ENCODE measurements around the gene BEX5. TPM values are rescaled to one million over a fixed set of nuclear protein-coding genes. Genes with fewer than 3 reads are reported as not detected.
"Not testable (repeated sequence)": the region's sequence is repeated elsewhere in the genome, so short reads cannot be mapped to it uniquely, and the experiment has no call there.

Gene BEX5
- total RNA-seq, 2 donors from 2014 or later: 3.3 to 4.7 TPM

GRCh38 chrX:102138064-102138463 lies 17.7 kb downstream of the BEX5 start:
- no peaks in the 10 kb centered on the region for H3K27me3 ChIP-seq
- H3K4me3 ChIP-seq: no peak overlapping the region
- no peaks in the 10 kb centered on the region for H3K9me3 ChIP-seq
- no peak for TF ChIP-seq CTCF (IDR thresholded peaks at IDR 0.05)
- no peak overlapping the region for H3K27ac ChIP-seq
- no peak for DNase-seq (ENCODE audit: low spot score)
- no peaks in the 10 kb centered on the region for H3K4me1 ChIP-seq
- no peaks in the 10 kb centered on the region for H3K36me3 ChIP-seq

GRCh38 chrX:102129473-102129872 lies 26.3 kb downstream of the BEX5 start:
- Histone ChIP-seq H3K27me3 (no peaks in the 10 kb centered on the region), H3K9me3 (no peaks in the 10 kb centered on the region)

GRCh38 chrX:102126863-102127262 lies 28.9 kb downstream of the BEX5 start:
- no peaks in the 10 kb centered on the region for H3K27me3 ChIP-seq
- H3K27ac ChIP-seq: no peak overlapping the region
- H3K9me3 ChIP-seq: no peaks in the 10 kb centered on the region
- no peaks in the 10 kb centered on the region for H3K36me3 ChIP-seq
- no peaks in the 10 kb centered on the region for H3K4me1 ChIP-seq
- no peak for TF ChIP-seq CTCF (IDR thresholded peaks at IDR 0.05)
- H3K4me3 ChIP-seq: no peak overlapping the region
- DNase-seq (ENCODE audit: low spot score): no peak

More at GRCh38 chrX:102129473-102129872, 26.3 kb downstream of the BEX5 start:
- no peak overlapping the region for H3K27ac ChIP-seq
- no peaks in the 10 kb centered on the region for H3K36me3 ChIP-seq
- no peak overlapping the region for H3K4me3 ChIP-seq
- no peaks in the 10 kb centered on the region for H3K4me1 ChIP-seq
- no peak for DNase-seq (ENCODE audit: low spot score)
- TF ChIP-seq CTCF (IDR thresholded peaks at IDR 0.05): peak in 1 of 2 donors; percentile 42

GRCh38 chrX:102126080-102126818 lies 29.5 kb downstream of the BEX5 start:
- H3K4me3 ChIP-seq: peak overlapping the region in 1 of 2 donors; percentile 28
- DNase-seq (ENCODE audit: low spot score); H3K4me1 ChIP-seq; H3K27ac ChIP-seq; H3K9me3 ChIP-seq; H3K27me3 ChIP-seq; H3K36me3 ChIP-seq: not testable (repeated sequence)

- H3K9me3 ChIP-seq; H3K4me1 ChIP-seq; H3K36me3 ChIP-seq; H3K27me3 ChIP-seq; DNase-seq (ENCODE audit: low spot score); H3K27ac ChIP-seq: not testable (repeated sequence)
- H3K4me3 ChIP-seq: peak within 1 kb of the TSS in 1 of 2 donors; percentile 28
Observed at GRCh38 chrX:102125436-102125835, 30.3 kb downstream of the BEX5 start, which contains the start of gene TCEAL2. TCEAL2 (plus strand) TSS chrX:102125679; CDS start chrX:102126831, 1,152 bp downstream.

GRCh38 chrX:102125014-102125413 lies 30.8 kb downstream of the BEX5 start:
- H3K36me3 ChIP-seq; DNase-seq (ENCODE audit: low spot score); H3K27ac ChIP-seq; H3K9me3 ChIP-seq; H3K27me3 ChIP-seq; H3K4me1 ChIP-seq: not testable (repeated sequence)
- H3K4me3 ChIP-seq: peak overlapping the region in 1 of 2 donors; percentile 28

- H3K4me1 ChIP-seq: no peaks in the 10 kb centered on the region
- no peak for DNase-seq (ENCODE audit: low spot score)
- no peak overlapping the region for H3K4me3 ChIP-seq
- H3K27me3 ChIP-seq: no peaks in the 10 kb centered on the region
- peaks cover 0 to 11% of the 10 kb centered on the region in 2 donors for H3K9me3 ChIP-seq
- H3K36me3 ChIP-seq: no peaks in the 10 kb centered on the region
- no peak for TF ChIP-seq CTCF (IDR thresholded peaks at IDR 0.05)
- H3K27ac ChIP-seq: no peak overlapping the region
Observed at GRCh38 chrX:102115748-102116147, 40.0 kb downstream of the BEX5 start.

All from right atrium auricular region (tissue), 2 donors.